ENCODE measurements around the gene RAB10.
"Not testable (repeated sequence)": the region's sequence is repeated elsewhere in the genome, so short reads cannot be mapped to it uniquely, and the experiment has no call there.

RAB10 gene

DNA sequence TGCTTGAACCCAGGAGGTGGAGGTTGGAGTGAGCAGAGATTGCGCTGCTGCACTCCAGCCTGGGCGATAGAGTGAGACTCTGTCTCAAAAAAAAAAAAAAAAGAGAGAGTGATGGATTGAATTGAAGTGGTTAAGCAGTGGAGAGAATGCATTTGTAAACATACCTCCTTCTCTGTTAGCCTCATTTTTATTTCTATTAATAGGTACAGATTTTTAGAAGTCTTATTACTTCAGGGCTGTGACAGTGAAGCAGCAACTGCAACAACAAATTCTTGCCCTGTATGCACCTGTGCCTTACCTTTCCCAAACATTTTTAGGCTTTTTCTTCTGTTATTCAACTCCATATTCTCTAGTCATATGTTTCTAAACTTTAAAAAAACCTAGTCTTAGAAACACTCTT lies 55.5 kb downstream of the RAB10 start:
- DNase-seq (ENCODE audit: low read depth) = no peak

DNA sequence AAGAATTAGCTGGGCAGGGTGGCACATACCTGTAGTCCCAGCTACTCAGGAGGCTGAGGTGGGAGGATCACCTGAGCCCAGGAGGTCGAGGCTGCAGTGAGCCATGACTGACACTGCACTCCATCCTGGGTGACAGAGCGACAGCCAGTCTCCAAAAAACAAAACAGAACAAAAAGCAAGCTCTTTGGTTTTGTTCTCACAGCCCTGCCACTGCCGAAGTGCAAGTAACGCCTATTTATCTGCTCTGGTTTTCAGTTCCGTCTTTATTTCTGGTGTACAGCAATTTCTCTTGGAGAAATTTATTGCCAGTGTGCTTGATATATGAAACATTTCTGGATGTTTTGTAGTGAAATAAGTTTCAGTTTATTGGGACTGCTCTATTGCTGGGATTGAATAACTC lies 61.9 kb downstream of the RAB10 start:
- no peak for DNase-seq (ENCODE audit: low read depth)

DNA sequence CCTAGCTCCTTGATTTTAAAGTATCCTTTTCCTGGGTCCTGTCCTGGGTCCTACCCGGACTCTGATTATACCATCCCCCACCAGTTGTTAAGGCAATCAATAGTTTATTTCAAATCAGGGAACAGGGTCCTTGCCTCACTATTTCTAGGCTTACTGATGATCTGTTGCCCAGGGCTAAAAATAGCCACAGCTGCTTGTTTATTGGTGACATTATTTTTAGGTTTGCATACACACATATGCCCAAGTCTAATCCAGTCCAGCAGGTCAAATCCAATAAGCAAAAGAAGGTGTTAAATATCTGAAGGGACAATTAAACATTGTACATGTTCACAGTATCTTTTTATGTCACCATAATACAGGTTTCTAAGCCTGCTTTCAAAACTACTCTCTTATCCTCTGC lies 66.0 kb downstream of the RAB10 start:
- DNase-seq (ENCODE audit: low read depth) = no peak

DNA sequence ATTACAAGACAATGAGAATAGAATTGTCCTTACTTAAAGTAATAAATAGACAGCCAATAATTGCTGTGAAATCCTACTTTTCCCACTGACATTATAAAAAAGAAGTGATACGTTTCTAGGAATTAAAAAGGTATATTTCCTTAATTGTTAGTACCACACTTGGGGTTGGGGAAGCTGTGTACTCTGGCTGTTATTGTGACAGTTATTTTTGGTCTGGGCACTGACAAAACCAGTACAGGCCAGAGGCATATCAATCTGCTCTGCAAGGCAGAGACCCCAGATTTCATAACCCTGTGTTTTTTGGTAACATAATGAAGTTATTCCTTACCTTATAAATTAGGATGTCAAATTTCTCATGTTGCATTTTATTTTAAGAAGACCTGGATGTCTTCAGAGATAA lies 66.5 kb downstream of the RAB10 start:
- DNase-seq (ENCODE audit: low read depth) = no peak

DNA sequence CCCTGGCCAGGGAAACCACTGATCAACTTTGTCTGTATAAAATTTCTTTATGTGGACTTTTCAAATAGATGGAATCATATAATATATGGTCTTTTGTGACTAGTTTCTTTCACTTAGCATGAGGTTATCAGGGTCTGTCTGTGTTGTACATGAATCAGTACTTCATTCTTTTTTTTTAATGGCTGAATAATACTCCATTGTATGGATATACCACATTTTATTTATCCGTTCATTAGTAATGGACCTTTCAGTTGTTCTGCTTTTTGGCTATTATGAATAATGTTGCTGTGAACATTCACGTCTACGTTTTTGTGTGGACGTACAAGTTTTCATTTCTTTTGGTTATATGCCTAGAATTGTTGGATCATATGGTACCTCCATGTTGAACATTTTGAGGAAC lies 69.9 kb downstream of the RAB10 start:
- no peak for DNase-seq (ENCODE audit: low read depth)

DNA sequence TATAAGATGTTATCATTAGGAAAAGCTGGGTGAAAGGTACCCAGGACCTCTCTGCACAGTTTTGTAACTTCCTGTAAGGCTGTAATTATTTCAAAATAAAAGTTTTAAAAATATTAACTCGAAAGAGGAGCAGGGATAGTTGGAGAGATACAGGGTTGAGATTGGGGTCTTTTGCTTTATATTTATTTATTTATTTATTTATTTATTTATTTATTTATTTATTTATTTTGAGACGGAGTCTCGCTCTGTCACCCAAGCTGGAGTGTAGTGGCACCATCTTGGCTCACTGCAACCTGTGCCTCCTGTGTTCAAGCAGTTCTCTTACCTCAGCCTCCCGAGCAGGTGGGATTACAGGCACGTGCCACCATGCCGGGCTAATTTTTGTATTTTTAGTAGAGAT lies 74.8 kb downstream of the RAB10 start:
- not testable (repeated sequence) for DNase-seq (ENCODE audit: low read depth)

DNA sequence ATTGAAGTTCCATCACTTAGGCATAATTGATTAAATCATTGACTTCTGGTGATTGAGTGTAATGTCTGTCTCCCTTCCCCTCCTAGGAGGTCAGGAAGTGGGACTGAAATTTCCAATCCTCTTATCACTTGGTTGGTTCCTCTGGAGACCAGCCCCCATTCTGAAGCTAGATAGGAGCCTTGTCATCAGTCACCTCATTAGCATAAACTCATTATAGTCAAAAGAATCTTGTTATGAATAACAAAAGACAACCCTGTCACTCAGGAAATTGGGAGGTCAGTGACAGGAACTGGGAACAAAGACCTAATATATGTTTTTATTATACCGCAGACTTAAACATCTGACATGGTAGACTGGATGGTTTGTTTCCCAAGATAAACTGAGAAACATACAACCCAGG lies 78.3 kb downstream of the RAB10 start:
- no peak for DNase-seq (ENCODE audit: low read depth)

DNA sequence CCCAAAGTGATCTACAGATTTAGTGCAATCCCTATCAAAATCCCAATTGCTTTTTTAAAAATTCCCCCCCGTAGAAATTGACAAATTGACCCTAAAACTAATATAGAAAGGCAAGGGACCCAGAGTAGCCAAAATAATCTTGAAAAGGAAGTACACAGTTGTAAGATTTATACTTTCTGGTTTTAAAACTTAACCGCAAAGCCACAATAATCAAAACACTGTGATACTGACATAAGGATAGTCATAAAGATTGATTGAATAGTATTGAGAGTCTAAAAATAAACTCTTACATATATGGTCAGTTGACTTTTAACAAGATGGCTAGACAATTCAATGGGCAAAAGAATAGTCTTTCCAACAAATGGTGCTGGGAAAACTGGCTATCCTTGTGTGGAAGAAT lies 80.3 kb downstream of the RAB10 start:
- no peak for DNase-seq (ENCODE audit: low read depth)

DNA sequence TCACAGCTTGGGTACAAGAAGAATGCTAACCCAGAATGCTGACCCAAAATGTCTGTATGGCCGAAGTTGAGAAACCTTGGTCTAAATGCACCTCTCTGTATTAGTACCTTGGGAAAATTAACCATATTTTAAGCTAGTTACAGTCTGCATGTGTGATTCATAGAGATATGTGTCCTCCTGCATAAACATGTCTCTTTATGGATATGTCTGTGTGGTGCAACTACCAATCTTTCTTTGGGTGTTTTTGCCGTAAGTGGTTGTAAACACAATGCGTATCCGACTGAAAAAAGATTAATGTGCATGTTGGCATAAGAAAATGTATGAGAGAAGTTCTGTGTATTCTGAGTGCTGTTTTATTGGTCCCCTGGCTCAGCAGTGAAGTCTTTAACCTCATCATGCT lies 84.8 kb downstream of the RAB10 start:
- DNase-seq (ENCODE audit: low read depth) = no peak

DNA sequence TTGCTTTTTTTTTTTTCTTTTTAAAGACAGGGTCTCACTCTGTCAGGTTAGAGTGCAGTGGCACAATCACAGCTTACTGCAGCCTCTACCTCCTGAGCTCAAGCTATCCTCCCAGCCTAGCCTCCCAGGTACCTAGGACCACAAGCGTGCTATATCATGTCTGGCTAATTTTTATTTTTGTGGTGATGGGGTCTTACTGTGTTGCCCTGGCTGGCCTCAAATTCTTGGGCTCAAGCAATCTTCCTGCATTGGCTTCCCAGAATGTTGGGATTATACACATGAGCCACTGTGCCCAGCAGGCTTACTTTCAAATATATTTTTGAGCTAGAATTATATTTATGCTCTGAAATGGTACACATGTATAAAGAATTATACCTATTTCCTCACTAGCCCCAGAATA lies 85.6 kb downstream of the RAB10 start:
- DNase-seq (ENCODE audit: low read depth) = no peak

DNA sequence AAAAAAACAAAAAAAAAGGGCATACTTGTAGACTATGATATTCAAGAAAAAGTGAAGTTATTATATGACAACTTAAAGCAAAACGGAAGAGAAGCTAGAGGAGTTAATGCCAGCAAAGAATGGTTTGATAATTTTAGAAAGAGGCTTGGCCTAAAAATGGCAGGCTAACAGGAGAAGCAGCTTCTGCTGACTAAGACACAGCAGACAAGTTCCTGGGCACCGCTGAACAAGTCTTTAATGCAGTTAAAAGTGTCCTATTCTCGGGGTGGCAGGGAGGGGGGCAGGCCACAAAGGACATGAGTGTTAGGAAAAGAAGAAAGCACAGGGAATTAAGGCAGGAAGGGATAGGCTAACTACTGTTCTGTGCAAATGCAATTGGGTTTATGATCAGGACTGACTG lies 88.7 kb downstream of the RAB10 start:
- no peak for DNase-seq (ENCODE audit: low read depth)

DNA sequence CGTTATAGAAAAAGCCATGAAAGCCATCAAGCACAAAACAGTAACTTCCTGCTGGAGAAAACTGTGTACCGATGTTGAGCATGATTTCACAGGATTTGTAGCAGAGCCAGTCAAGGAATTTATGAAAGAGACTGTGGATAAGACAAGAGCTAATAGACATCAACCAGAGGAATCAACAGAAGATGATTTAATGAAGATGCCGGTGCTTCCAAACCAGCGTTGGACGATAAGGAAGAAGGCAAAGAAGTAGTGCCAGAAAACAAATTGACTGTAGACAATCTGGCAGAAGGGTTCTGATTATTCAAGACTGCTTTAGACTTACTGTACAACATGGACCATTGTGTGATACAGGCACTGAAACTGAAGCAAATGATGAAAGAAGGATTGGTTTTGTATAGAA lies 89.5 kb downstream of the RAB10 start:
- no peak for DNase-seq (ENCODE audit: low read depth)

DNA sequence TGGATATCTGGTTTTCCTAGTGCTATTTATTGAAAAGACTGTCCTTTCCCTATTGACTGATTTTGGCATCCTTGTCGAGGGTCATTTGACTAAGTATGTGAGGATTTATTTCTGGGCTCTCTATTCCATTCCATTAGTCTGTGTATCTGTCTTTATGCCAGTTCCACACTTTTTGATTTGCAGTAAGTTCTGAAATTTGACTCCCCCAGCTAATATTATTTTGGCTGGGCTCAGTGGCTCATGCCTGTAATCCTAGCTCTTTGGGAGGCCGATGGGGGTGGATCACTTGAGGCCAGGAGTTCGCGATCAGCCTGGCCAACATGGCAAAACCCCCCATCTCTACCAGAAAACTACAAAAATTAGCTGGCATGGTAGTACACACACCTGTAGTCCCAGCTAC lies 92.2 kb downstream of the RAB10 start:
- DNase-seq (ENCODE audit: low read depth) = no peak

DNA sequence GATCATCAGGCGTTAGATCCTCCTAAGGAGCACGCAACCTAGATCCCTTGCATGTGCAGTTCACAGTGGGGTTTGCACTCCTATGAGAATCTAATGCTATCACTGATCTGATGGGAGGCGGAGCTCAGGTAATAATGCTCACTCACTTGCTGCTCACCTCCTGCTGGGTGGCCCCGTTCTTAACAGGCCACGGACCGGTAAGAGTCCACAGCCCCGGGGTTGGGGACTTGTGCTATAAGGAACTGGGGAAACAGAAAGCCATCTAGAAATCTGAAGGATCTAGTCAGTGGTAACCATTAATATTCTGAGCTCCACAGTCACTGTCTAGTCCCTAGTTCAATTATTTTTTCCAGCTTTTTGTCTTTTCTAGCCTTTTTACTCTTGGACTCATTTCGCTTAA lies 94.3 kb downstream of the RAB10 start:
- no peak for DNase-seq (ENCODE audit: low read depth)

DNA sequence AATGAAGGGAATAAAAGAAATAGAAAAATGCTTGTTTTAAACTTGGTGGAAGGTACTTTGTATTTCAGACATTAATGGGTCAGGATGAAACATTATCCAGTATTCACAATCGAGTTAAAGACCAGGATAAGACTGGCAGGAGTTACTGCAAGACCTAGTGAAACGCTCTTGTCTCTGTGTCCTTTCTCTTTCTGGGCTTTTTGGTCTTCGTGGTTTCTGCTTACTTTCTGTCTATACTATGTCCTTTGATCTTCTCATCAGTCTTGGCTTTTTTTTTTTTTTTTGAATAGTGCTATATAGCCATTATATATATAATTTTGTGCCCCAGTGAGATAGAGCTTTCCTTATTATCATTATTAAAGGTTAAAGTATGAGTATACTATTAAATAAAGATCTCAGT lies 96.9 kb downstream of the RAB10 start:
- no peak for DNase-seq (ENCODE audit: low read depth)

DNA sequence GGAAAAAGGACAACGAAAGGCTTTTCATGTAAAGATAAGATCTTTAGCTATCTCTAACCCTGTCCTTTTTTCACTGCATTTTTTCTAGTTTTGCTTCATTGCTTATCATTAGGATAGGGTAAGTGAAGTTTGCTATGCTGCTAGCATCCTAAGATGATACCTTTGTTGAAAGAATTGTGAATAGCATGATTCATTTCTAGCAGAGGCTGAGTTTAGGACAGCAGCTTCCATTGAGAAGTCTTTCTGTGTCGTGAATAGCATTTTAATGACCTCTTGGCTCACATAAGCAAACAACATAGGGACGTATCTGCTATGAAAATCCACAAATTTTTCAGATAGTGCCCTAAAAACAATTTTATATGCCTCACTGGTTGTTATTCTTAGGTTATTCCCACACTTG lies 102.6 kb downstream of the RAB10 start:
- no peak for DNase-seq (ENCODE audit: low read depth)

DNA sequence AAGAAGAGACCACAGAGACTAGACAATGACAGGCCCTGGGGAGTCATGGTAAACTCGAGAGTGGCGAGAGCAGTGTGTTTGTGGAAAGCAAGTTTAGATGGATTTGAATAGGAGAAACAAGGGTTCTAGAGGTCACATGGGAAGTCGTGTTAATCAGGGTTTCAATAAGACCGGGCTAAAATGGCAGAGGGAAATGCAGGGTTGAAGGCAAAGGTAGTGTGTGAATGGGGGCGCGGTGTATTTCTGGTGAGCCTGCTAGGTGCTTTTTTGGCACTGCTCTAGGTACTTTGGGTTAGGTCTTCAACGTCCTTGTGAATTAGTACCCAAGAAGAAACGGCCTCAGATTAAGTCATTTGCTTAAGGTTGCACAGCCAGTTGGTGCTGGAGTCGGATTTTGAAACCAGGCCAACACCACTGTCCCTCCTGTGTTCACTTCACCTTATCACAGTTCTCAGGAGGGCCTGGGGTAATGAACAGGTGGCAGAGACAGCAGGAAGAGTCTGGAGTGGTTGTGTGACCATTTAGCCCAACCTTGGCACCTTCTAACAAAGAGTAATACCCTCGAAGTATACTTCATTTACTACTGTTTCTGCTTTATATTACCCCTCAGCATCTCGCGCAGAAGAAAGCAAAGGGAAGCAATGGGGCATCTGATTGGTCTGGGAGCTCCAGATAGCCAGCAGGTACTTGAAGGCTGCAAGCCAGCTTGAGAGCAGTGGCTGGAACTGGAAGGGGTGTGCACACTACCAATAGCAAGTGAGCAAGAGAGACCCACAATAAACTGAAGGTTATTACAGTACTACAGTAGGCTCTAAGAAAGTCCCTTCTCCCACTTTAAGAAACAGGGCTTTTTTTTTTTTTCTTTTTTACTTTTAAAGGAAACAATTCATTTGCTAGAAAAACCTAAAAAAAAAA lies 105.6 kb downstream of the RAB10 start:
- DNase-seq (ENCODE audit: low read depth) = no peak

DNA sequence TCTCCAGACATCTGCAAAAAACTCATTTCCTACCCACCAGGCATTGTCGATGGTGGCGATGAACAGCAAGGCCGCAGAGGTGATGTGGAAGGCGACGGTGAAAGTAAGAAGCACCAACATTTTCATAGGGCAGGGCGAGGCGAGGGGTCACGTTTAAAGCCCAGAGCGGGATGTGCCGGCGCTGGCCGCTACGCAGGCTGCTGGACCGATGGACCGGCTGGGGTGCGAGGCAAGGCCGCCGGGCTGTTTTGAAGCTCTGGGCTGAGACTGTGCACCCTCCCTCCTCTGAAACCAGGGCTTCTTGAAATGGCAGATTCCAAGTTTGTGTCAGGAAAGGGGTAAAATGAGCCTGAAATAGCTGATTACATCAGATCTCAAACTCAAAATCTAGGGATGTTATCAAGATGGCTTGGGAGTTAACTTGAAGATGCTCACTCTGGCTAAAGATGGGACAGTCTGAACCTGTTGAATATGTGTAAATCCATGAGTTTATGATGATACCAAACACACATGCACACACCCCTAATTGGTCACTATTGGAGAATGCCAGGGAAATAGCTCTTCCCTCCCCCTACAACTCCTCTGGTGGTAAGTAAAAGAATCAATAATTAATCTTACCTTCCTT lies 107.4 kb downstream of the RAB10 start:
- DNase-seq (ENCODE audit: low read depth) = no peak

DNA sequence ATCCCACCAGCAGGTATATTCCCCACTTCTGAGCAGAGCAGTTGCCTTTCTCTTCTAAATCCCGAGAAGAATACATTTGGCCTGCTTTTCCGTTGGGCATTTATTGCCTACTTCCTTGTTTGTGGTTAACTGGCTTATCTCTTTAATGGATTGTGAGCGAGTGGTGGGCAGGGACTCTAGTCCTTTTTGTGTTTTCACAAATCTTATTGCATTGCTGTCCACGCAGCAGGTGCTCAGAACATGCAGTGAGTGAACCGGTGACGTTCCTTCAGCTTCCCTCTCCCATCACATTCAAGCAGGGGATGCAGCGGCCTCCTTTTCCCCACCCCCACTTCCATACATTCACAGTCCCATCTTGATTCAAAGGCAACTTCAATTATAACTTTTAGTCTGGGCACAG lies 110.1 kb downstream of the RAB10 start:
- no peak for DNase-seq (ENCODE audit: low read depth)

DNA sequence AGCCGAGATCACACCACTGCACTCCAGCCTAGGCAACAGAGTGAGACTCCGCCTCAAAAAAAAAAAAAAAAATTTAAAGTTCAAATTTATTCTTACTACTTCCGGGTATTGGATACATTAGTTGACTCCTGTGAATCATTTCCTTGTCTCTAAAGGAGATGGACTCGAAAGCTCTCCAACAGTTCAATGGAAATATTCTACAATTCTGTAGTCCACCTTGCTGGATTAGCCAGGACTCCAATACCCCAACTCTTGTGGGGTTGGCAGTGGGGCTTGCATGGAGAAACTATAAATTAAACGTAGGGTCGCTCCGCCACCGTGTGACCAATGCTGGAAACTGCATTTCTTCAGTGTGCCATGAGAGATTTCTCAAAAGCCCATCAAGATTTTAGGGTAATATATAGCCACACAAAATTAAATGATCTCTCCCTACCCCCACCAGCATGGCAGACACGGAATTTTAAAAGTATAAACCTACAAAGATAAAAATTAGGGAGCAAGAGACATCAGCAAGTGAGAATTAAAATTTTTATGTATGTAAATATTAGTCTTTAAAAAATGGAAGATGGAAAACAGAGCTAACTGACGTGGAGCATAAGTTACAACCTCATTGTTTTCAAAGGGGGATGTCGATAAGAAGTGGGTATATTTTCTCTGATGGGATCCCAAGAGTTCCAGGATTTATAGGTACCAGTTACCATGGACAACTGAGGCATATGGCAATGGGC lies 111.2 kb downstream of the RAB10 start:
- DNase-seq (ENCODE audit: low read depth) = peak; percentile 26

DNA sequence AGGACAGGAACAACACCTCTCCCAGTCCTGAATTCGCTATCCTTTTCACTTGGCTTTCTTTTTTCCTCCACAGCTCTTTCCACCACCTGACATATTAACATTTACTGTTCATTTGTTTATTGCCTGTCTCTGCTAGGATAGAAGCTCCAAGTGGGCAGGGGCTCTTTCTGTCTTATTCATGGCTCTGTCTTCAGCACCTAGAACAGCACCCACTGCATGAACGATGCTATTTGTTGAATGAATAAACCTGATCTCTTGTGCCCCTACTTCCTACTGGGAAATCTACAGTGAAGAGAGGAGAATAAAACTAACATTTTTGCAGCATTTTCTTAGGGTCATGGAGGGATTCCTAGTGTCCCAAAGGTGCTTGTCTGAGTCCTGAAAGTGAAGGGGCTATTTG lies 114.6 kb downstream of the RAB10 start:
- no peak for DNase-seq (ENCODE audit: low read depth)

DNA sequence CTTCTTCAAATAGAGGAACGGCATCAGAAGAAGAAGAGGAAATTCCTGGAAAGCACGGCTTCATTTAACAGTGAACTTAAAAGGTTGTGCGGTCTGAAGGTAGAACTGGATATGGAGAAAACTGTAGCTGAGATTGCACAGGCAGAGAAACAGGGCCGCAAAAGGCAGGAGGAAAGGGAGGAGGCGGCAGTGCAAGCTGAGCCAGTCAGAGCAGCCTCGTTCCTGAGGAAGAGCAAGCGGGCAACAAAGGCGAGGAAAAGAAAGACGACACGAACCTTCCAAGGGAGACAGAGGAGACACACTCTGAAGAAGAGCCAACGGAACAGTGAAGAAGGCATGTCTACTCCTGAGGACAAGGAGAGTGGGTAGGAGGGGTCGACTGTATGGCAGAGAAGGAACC lies 116.4 kb downstream of the RAB10 start:
- no peak for DNase-seq (ENCODE audit: low read depth)

DNA sequence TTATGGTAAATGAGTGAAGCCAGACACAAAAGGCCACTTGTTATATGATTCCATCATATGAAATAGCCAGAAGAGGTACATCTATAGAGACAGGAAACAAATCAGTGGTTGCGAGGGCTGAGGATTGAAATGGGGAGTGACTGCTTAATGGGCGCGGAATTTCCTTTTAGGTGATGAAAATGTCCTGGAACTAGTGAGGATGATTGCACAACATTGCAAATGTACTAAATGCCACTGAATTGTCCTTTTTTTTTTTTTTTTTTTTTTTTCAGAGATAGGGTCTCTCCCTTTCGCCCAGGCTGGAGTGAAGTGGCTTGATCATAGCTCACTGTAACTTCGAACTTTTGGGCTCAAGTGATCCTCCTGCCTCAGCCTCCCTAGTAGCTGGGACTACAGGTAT lies 123.7 kb downstream of the RAB10 start:
- no peak for DNase-seq (ENCODE audit: low read depth)
